ENCODE data around the gene NHEJ1. TPM values are rescaled to one million over a fixed set of nuclear protein-coding genes. Genes with fewer than 3 reads are reported as not detected.

NHEJ1 gene
- total RNA-seq, 1 experiment from 2014 or later = 16.4 TPM

DNA sequence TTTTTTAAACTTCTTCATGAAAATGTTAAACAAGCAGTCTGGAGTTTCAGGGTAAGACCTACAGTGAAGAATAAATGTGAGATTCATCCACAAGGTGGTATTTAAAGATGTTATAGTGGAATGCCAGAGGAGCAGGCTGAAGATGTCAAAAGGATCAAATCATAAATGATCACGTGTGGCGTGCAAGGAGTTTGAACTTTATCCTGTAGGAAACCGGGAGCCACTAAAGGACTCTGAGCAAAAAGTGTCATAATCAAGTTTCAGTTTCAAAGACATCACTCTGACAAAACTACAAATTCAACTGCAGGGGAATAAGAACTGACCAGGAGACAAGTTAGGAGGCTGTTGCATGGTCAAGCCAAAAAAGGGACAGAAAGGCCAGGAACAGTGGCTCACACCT, 19.9 kb downstream of the NHEJ1 start:
- TF ChIP-seq CEBPB (IDR thresholded peaks at IDR 0.05; ENCODE audit: low read depth) (no peak), POLR2A (IDR thresholded peaks at IDR 0.05; ENCODE audit: borderline replicate concordance, extremely low read depth, insufficient read depth, insufficient read length) (no peak), ATF3 (IDR thresholded peaks at IDR 0.05) (no peak), FOSL1 (IDR thresholded peaks at IDR 0.05; ENCODE audit: low read depth) (no peak), RAD21 (IDR thresholded peaks at IDR 0.05; ENCODE audit: low read depth) (no peak), EZH2 (IDR thresholded peaks at IDR 0.05) (no peak), TCF7L2 (IDR thresholded peaks at IDR 0.05; ENCODE audit: borderline replicate concordance, extremely low read depth, insufficient read depth, insufficient read length) (no peak), EGR1 (IDR thresholded peaks at IDR 0.05; ENCODE audit: low read depth) (no peak), SIN3A (IDR thresholded peaks at IDR 0.05; ENCODE audit: low read depth) (no peak), ZNF274 (IDR thresholded peaks at IDR 0.05; ENCODE audit: low read depth, low read length) (no peak), SRF (IDR thresholded peaks at IDR 0.05; ENCODE audit: low read depth) (no peak), MAX (IDR thresholded peaks at IDR 0.05) (no peak), JUND (IDR thresholded peaks at IDR 0.05) (no peak), ELF1 (IDR thresholded peaks at IDR 0.05; ENCODE audit: borderline replicate concordance, low read depth) (no peak), EZH2phosphoT487 (IDR thresholded peaks at IDR 0.05; ENCODE audit: borderline replicate concordance) (no peak), ZFX (IDR thresholded peaks at IDR 0.05) (no peak), YY1 (IDR thresholded peaks at IDR 0.05; ENCODE audit: extremely low read depth, insufficient replicate concordance, low read depth, low read length) (no peak), SP1 (IDR thresholded peaks at IDR 0.05; ENCODE audit: low read depth) (no peak)
- TF ChIP-seq, protein P1, sequence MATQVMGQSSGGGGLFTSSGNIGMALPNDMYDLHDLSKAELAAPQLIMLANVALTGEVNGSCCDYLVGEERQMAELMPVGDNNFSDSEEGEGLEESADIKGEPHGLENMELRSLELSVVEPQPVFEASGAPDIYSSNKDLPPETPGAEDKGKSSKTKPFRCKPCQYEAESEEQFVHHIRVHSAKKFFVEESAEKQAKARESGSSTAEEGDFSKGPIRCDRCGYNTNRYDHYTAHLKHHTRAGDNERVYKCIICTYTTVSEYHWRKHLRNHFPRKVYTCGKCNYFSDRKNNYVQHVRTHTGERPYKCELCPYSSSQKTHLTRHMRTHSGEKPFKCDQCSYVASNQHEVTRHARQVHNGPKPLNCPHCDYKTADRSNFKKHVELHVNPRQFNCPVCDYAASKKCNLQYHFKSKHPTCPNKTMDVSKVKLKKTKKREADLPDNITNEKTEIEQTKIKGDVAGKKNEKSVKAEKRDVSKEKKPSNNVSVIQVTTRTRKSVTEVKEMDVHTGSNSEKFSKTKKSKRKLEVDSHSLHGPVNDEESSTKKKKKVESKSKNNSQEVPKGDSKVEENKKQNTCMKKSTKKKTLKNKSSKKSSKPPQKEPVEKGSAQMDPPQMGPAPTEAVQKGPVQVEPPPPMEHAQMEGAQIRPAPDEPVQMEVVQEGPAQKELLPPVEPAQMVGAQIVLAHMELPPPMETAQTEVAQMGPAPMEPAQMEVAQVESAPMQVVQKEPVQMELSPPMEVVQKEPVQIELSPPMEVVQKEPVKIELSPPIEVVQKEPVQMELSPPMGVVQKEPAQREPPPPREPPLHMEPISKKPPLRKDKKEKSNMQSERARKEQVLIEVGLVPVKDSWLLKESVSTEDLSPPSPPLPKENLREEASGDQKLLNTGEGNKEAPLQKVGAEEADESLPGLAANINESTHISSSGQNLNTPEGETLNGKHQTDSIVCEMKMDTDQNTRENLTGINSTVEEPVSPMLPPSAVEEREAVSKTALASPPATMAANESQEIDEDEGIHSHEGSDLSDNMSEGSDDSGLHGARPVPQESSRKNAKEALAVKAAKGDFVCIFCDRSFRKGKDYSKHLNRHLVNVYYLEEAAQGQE (IDR thresholded peaks at IDR 0.05; ENCODE audit: low read depth) = no peak
- TF ChIP-seq, protein P2, sequence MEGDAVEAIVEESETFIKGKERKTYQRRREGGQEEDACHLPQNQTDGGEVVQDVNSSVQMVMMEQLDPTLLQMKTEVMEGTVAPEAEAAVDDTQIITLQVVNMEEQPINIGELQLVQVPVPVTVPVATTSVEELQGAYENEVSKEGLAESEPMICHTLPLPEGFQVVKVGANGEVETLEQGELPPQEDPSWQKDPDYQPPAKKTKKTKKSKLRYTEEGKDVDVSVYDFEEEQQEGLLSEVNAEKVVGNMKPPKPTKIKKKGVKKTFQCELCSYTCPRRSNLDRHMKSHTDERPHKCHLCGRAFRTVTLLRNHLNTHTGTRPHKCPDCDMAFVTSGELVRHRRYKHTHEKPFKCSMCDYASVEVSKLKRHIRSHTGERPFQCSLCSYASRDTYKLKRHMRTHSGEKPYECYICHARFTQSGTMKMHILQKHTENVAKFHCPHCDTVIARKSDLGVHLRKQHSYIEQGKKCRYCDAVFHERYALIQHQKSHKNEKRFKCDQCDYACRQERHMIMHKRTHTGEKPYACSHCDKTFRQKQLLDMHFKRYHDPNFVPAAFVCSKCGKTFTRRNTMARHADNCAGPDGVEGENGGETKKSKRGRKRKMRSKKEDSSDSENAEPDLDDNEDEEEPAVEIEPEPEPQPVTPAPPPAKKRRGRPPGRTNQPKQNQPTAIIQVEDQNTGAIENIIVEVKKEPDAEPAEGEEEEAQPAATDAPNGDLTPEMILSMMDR (IDR thresholded peaks at IDR 0.05 in 2 of 3, conservative IDR thresholded peaks at IDR 0.05 in 1 of 3; ENCODE audit: borderline replicate concordance in 1 of 3, insufficient read depth in 1 of 3, low read depth in 2 of 3, low read length in 2 of 3) = no peak
- Histone ChIP-seq H3K27me3 (ENCODE audit: insufficient read depth, low read length) (no peaks in the 10 kb centered on the region), H4K20me1 (ENCODE audit: insufficient read depth) (no peaks in the 10 kb centered on the region), H3K27ac (ENCODE audit: low read depth, low read length) (no peak overlapping the region), H3K4me3 (replicated peaks in 1 of 2; ENCODE audit: low read depth in 1 of 2, low read length in 2 of 2) (no peak overlapping the region), H3K9me3 (ENCODE audit: control insufficient read depth in 1 of 2, insufficient read depth in 1 of 2, low read depth in 1 of 2, low read length in 2 of 2) (no peaks in the 10 kb centered on the region), H3K4me1 (ENCODE audit: control insufficient read depth in 1 of 2, insufficient read depth in 2 of 2, low read length in 2 of 2) (peaks cover 9 to 14% of the 10 kb centered on the region in 2 experiments), H3K9ac (ENCODE audit: low read length) (no peak overlapping the region), H3K9me2 (ENCODE audit: insufficient read depth) (no peaks in the 10 kb centered on the region), H3K79me2 (ENCODE audit: insufficient read depth, low read length) (no peaks in the 10 kb centered on the region), H3K36me3 (ENCODE audit: control insufficient read depth in 1 of 2, insufficient read depth in 2 of 2, low read length in 2 of 2) (0 out of 4 replicates have a peak, but pooled peaks cover 2 to 6% of the 10 kb centered on the region in 2 experiments), H3K4me2 (ENCODE audit: low read length) (no peak overlapping the region), H2AFZ (ENCODE audit: low read depth, low read length, poor library complexity, severe bottlenecking) (no peak overlapping the region)
- RAD21 ChIA-PET (ENCODE audit: low non-redundant PET in 1 of 2, low total read pairs in 2 of 2, uncharacterized antibody in 2 of 2, unreplicated experiment in 2 of 2) = no interaction called here
- CTCF ChIA-PET = interaction anchor here (0.6 kb wide), 1 partner anchor 247 kb away, joined by 3 read pairs; the partner anchor contains the start of gene DNPEP
- intact Hi-C loops (cut with micrococcal nuclease) = loop anchor here (5.0 kb wide), 1 partner anchor 68 kb away; no protein-coding TSS in a partner anchor
- BruUV-seq (replicated peaks) = no TSS peak
- no peak for ATAC-seq
- POLR2A ChIA-PET = no interaction called here
- no peak for DNase-seq (ENCODE audit: low read depth, low spot score)

Measured in HCT116 (cell line).